Astrocyte (in vitro differentiated cells and primary cell): ENCODE results near the gene DUSP14.

Source experiments
- EZH2 ChIP-seq: IDR thresholded peaks from 2 replicates; pipeline ENCODE4 v1.6.1; 2012; ENCODE audit warnings: mild to moderate bottlenecking, low read length, inconsistent platforms; ENCODE audit not compliant: insufficient read depth
- TF ChIP-seq, protein P1 (sequence below): IDR thresholded peaks from 2 replicates; pipeline ENCODE4 v1.5.1; 2011; ENCODE audit warnings: low read depth, mild to moderate bottlenecking, inconsistent platforms, low read length, moderate library complexity; ENCODE audit not compliant: insufficient read depth

DNA sequence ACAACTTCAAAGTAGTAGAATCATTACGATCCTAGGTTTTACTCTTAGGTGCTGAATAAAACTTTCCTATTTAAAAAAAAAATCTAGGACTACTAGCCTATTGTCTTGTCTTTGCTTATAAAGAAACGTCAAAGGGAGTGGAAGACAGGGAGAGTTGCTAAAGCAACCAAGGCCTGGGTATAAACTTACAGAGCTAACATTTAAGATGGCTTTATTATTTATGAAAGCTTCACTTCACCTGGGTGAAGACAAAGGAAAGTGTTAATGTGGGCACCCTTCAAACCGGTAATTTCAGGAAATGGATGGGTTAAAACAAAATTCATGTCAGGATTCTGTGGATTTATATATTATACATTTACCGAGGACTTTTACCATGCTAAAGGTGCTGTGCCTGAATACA lies 2.5 kb downstream of the DUSP14 start:
- TF ChIP-seq, protein P1, sequence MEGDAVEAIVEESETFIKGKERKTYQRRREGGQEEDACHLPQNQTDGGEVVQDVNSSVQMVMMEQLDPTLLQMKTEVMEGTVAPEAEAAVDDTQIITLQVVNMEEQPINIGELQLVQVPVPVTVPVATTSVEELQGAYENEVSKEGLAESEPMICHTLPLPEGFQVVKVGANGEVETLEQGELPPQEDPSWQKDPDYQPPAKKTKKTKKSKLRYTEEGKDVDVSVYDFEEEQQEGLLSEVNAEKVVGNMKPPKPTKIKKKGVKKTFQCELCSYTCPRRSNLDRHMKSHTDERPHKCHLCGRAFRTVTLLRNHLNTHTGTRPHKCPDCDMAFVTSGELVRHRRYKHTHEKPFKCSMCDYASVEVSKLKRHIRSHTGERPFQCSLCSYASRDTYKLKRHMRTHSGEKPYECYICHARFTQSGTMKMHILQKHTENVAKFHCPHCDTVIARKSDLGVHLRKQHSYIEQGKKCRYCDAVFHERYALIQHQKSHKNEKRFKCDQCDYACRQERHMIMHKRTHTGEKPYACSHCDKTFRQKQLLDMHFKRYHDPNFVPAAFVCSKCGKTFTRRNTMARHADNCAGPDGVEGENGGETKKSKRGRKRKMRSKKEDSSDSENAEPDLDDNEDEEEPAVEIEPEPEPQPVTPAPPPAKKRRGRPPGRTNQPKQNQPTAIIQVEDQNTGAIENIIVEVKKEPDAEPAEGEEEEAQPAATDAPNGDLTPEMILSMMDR = no peak
- TF ChIP-seq EZH2 = no peak
